Neuron (in vitro differentiated cells): Measurements from ENCODE around the gene MBNL1.
"Not testable (repeated sequence)": the region's sequence is repeated elsewhere in the genome, so short reads cannot be mapped to it uniquely, and the experiment has no call there.

Experiments
- H2AFZ ChIP-seq: one replicate; pipeline ENCODE4 v1.6.1; 2013; ENCODE audit warnings: low read depth, mild to moderate bottlenecking, inconsistent platforms, low read length, moderate library complexity
- H3K27me3 ChIP-seq: one replicate; pipeline ENCODE4 v1.6.1; 2013; ENCODE audit warnings: low read length; ENCODE audit not compliant: insufficient read depth
- H3K36me3 ChIP-seq: one replicate; pipeline ENCODE4 v1.6.1; 2013; ENCODE audit warnings: low read length; ENCODE audit not compliant: insufficient read depth
- H3K4me1 ChIP-seq: one replicate; pipeline ENCODE4 v1.6.1; 2013; ENCODE audit warnings: low read length; ENCODE audit not compliant: insufficient read depth
- H3K4me3 ChIP-seq: 2 replicates; pipeline ENCODE4 v1.5.1; 2013; ENCODE audit warnings: mild to moderate bottlenecking, low read length, moderate library complexity
- H3K9me3 ChIP-seq: one replicate; pipeline ENCODE4 v1.6.1; 2013; ENCODE audit warnings: low read length

MBNL1 gene

GRCh38 chr3:152325136-152325535 is 56.4 kb downstream of the MBNL1 start:
- Histone ChIP-seq H3K9me3 (peaks cover 4% of the 10 kb centered on the region), H3K36me3 (no peaks in the 10 kb centered on the region), H3K4me3 (no peak overlapping the region), H3K4me1 (peaks cover 6% of the 10 kb centered on the region), H2AFZ (no peak overlapping the region), H3K27me3 (no peaks in the 10 kb centered on the region)

- no peaks in the 10 kb centered on the region for H3K4me1 ChIP-seq
- no peak overlapping the region for H3K4me3 ChIP-seq
- no peaks in the 10 kb centered on the region for H3K36me3 ChIP-seq
Measured at GRCh38 chr3:152327203-152327602, 58.5 kb downstream of the MBNL1 start.

GRCh38 chr3:152328841-152329240 is 60.1 kb downstream of the MBNL1 start:
- H3K36me3 ChIP-seq = no peaks in the 10 kb centered on the region
- H2AFZ ChIP-seq = no peak overlapping the region
- no peaks in the 10 kb centered on the region for H3K4me1 ChIP-seq
- H3K9me3 ChIP-seq = peaks cover 4% of the 10 kb centered on the region
- no peak overlapping the region for H3K4me3 ChIP-seq
- no peaks in the 10 kb centered on the region for H3K27me3 ChIP-seq

More at GRCh38 chr3:152327203-152327602, 58.5 kb downstream of the MBNL1 start:
- Histone ChIP-seq H3K27me3 (no peaks in the 10 kb centered on the region), H3K9me3 (peaks cover 4% of the 10 kb centered on the region), H2AFZ (no peak overlapping the region)

GRCh38 chr3:152330559-152330958 is 61.8 kb downstream of the MBNL1 start:
- H3K4me1 ChIP-seq = no peaks in the 10 kb centered on the region
- peaks cover 4% of the 10 kb centered on the region for H3K9me3 ChIP-seq
- H3K36me3 ChIP-seq = no peaks in the 10 kb centered on the region
- no peaks in the 10 kb centered on the region for H3K27me3 ChIP-seq
- H2AFZ ChIP-seq = no peak overlapping the region
- no peak overlapping the region for H3K4me3 ChIP-seq

GRCh38 chr3:152331018-152331541 is 62.4 kb downstream of the MBNL1 start:
- H3K36me3 ChIP-seq = no peaks in the 10 kb centered on the region
- peaks cover 1% of the 10 kb centered on the region for H3K9me3 ChIP-seq
- H3K27me3 ChIP-seq = no peaks in the 10 kb centered on the region
- no peaks in the 10 kb centered on the region for H3K4me1 ChIP-seq
- H2AFZ ChIP-seq = no peak overlapping the region
- no peak overlapping the region for H3K4me3 ChIP-seq

- no peaks in the 10 kb centered on the region for H3K36me3 ChIP-seq
- no peaks in the 10 kb centered on the region for H3K4me1 ChIP-seq
- H3K4me3 ChIP-seq = no peak overlapping the region
- H3K9me3 ChIP-seq = no peaks in the 10 kb centered on the region
- H2AFZ ChIP-seq = no peak overlapping the region
- no peaks in the 10 kb centered on the region for H3K27me3 ChIP-seq
Measured at GRCh38 chr3:152331998-152332397, 63.3 kb downstream of the MBNL1 start.

- Histone ChIP-seq H3K36me3 (no peaks in the 10 kb centered on the region), H2AFZ (no peak overlapping the region), H3K4me1 (no peaks in the 10 kb centered on the region), H3K9me3 (no peaks in the 10 kb centered on the region), H3K27me3 (no peaks in the 10 kb centered on the region), H3K4me3 (no peak overlapping the region)
Measured at GRCh38 chr3:152333928-152334327, 65.2 kb downstream of the MBNL1 start.

GRCh38 chr3:152334761-152335160 is 66.0 kb downstream of the MBNL1 start:
- Histone ChIP-seq H3K9me3 (no peaks in the 10 kb centered on the region), H3K27me3 (no peaks in the 10 kb centered on the region), H2AFZ (no peak overlapping the region)

GRCh38 chr3:152335273-152335672 is 66.5 kb downstream of the MBNL1 start:
- H3K4me3 ChIP-seq = no peak overlapping the region
- H3K27me3 ChIP-seq = no peaks in the 10 kb centered on the region
- no peaks in the 10 kb centered on the region for H3K9me3 ChIP-seq
- no peaks in the 10 kb centered on the region for H3K36me3 ChIP-seq
- H3K4me1 ChIP-seq = no peaks in the 10 kb centered on the region
- no peak overlapping the region for H2AFZ ChIP-seq

More at GRCh38 chr3:152334761-152335160, 66.0 kb downstream of the MBNL1 start:
- Histone ChIP-seq H3K4me3 (no peak overlapping the region), H3K36me3 (no peaks in the 10 kb centered on the region), H3K4me1 (no peaks in the 10 kb centered on the region)

GRCh38 chr3:152337337-152337736 is 68.6 kb downstream of the MBNL1 start:
- not testable (repeated sequence) for H3K4me3 ChIP-seq, H3K9me3 ChIP-seq, H3K4me1 ChIP-seq, H2AFZ ChIP-seq, H3K27me3 ChIP-seq, H3K36me3 ChIP-seq

- Histone ChIP-seq H3K36me3 (peaks cover 2% of the 10 kb centered on the region), H3K4me1 (no peaks in the 10 kb centered on the region), H3K27me3 (no peaks in the 10 kb centered on the region), H3K4me3 (no peak overlapping the region), H2AFZ (no peak overlapping the region), H3K9me3 (no peaks in the 10 kb centered on the region)
Measured at GRCh38 chr3:152338159-152338720, 69.5 kb downstream of the MBNL1 start.

GRCh38 chr3:152339881-152340505 is 71.3 kb downstream of the MBNL1 start:
- Histone ChIP-seq H3K36me3 (peaks cover 2% of the 10 kb centered on the region), H2AFZ (no peak overlapping the region), H3K4me3 (no peak overlapping the region), H3K27me3 (no peaks in the 10 kb centered on the region), H3K9me3 (no peaks in the 10 kb centered on the region), H3K4me1 (no peaks in the 10 kb centered on the region)

GRCh38 chr3:152345233-152345632 is 76.5 kb downstream of the MBNL1 start:
- no peak overlapping the region for H3K4me3 ChIP-seq
- peaks cover 2% of the 10 kb centered on the region for H3K36me3 ChIP-seq
- H3K4me1 ChIP-seq = no peaks in the 10 kb centered on the region
- no peak overlapping the region for H2AFZ ChIP-seq
- H3K27me3 ChIP-seq = no peaks in the 10 kb centered on the region
- H3K9me3 ChIP-seq = no peaks in the 10 kb centered on the region

- no peaks in the 10 kb centered on the region for H3K36me3 ChIP-seq
- H2AFZ ChIP-seq = no peak overlapping the region
- H3K27me3 ChIP-seq = no peaks in the 10 kb centered on the region
- no peak overlapping the region for H3K4me3 ChIP-seq
- no peaks in the 10 kb centered on the region for H3K4me1 ChIP-seq
- H3K9me3 ChIP-seq = no peaks in the 10 kb centered on the region
Measured at GRCh38 chr3:152346058-152346457, 77.3 kb downstream of the MBNL1 start.
